GM21717 (cell line): ENCODE results near the gene PRKAR1B.

ENCODE experiments used
- ATAC-seq: cut with Tn5 transposase; IDR thresholded peaks from one replicate; pipeline ENCODE4 v1.9.1; 2021; ENCODE audit warnings: mild to moderate bottlenecking, moderate library complexity; ENCODE audit not compliant: unreplicated experiment

Gene PRKAR1B

GRCh38 chr7:594212-594913 lies 132.7 kb downstream of the PRKAR1B start:
- ATAC-seq: no peak

GRCh38 chr7:593324-594115 lies 133.6 kb downstream of the PRKAR1B start:
- no peak for ATAC-seq

- ATAC-seq: no peak
Observed at GRCh38 chr7:591856-592628, 135.0 kb downstream of the PRKAR1B start.

- no peak for ATAC-seq
Observed at GRCh38 chr7:590731-591551, 136.1 kb downstream of the PRKAR1B start.

GRCh38 chr7:589781-590575 lies 137.1 kb downstream of the PRKAR1B start:
- no peak for ATAC-seq

GRCh38 chr7:587767-588166 lies 139.3 kb downstream of the PRKAR1B start:
- ATAC-seq: no peak

- no peak for ATAC-seq
Observed at GRCh38 chr7:586494-586893, 140.6 kb downstream of the PRKAR1B start.

GRCh38 chr7:585873-586272 lies 141.2 kb downstream of the PRKAR1B start:
- ATAC-seq: no peak

- ATAC-seq: no peak
Observed at GRCh38 chr7:585229-585711, 141.8 kb downstream of the PRKAR1B start.

- ATAC-seq: no peak
Observed at GRCh38 chr7:584820-585219, 142.3 kb downstream of the PRKAR1B start.

GRCh38 chr7:584122-584465 lies 143.0 kb downstream of the PRKAR1B start:
- no peak for ATAC-seq

- ATAC-seq: no peak
Observed at GRCh38 chr7:583410-584121, 143.5 kb downstream of the PRKAR1B start.

GRCh38 chr7:582931-583330 lies 144.2 kb downstream of the PRKAR1B start:
- ATAC-seq: no peak

- no peak for ATAC-seq
Observed at GRCh38 chr7:582081-582835, 144.8 kb downstream of the PRKAR1B start.

- ATAC-seq: no peak
Observed at GRCh38 chr7:578386-578785, 148.7 kb downstream of the PRKAR1B start.

GRCh38 chr7:577741-578370 lies 149.2 kb downstream of the PRKAR1B start:
- ATAC-seq: no peak

GRCh38 chr7:577278-577665 lies 149.8 kb downstream of the PRKAR1B start:
- ATAC-seq: no peak
